Fibroblast of lung (primary cell): ENCODE measurements around the gene AGAP1. TPM values are rescaled to one million over a fixed set of nuclear protein-coding genes. Genes with fewer than 3 reads are reported as not detected.

Source experiments
- DNase-seq, 2 donors: peaks; one replicate each; pipeline versions ENCODE4 v3.0.0 to v3.0.0-alpha.2; 2010; ENCODE audit warnings: low read depth in 2 of 2
- H2AFZ ChIP-seq: 2 replicates; pipeline ENCODE4 v1.5.1; 2012; ENCODE audit warnings: low read length, control low read depth, inconsistent platforms
- H3K27ac ChIP-seq: 2 replicates; pipeline ENCODE4 v1.5.1; 2011; ENCODE audit warnings: low read length, control low read depth; ENCODE audit not compliant: insufficient read depth
- H3K27me3 ChIP-seq: 2 replicates; pipeline ENCODE4 v1.5.1; 2011; ENCODE audit warnings: mild to moderate bottlenecking, low read length; ENCODE audit not compliant: control insufficient read depth, insufficient read depth
- H3K36me3 ChIP-seq: 2 replicates; pipeline ENCODE4 v1.5.1; 2011; ENCODE audit warnings: low read length; ENCODE audit not compliant: control insufficient read depth, insufficient read depth
- H3K4me1 ChIP-seq: 2 replicates; pipeline ENCODE4 v1.5.1; 2011; ENCODE audit warnings: low read length; ENCODE audit not compliant: control insufficient read depth, insufficient read depth; ENCODE audit errors: extremely low read depth
- H3K4me2 ChIP-seq: 2 replicates; pipeline ENCODE4 v1.5.1; 2011; ENCODE audit warnings: low read length, control low read depth; ENCODE audit not compliant: insufficient read depth; ENCODE audit errors: extremely low read depth
- H3K4me3 ChIP-seq, 4 experiments: fragments of 200-600 bp in 1 of 4; sonication (generic) in 1 of 4; replicated peaks in 1 of 4; 2 replicates each; pipeline ENCODE4 v1.5.1; 2011 to 2016; ENCODE audit warnings: low read length in 4 of 4, low read depth in 3 of 4, mild to moderate bottlenecking in 3 of 4, control low read depth in 2 of 4, inconsistent platforms in 1 of 4, mixed read lengths in 1 of 4; ENCODE audit not compliant: insufficient read depth in 1 of 4; ENCODE audit errors: control extremely low read depth in 1 of 4
- H3K79me2 ChIP-seq: 2 replicates; pipeline ENCODE4 v1.5.1; 2012; ENCODE audit warnings: mild to moderate bottlenecking, low read length, inconsistent platforms; ENCODE audit not compliant: control insufficient read depth, insufficient read depth
- H3K9ac ChIP-seq: 2 replicates; pipeline ENCODE4 v1.5.1; 2011; ENCODE audit warnings: mild to moderate bottlenecking, low read length, control low read depth; ENCODE audit not compliant: insufficient read depth
- H3K9me3 ChIP-seq: 2 replicates; pipeline ENCODE4 v1.5.1; 2012; ENCODE audit warnings: low read depth, low read length; ENCODE audit not compliant: control insufficient read depth, insufficient read depth
- H4K20me1 ChIP-seq: 2 replicates; pipeline ENCODE4 v1.5.1; 2011; ENCODE audit warnings: low read length; ENCODE audit not compliant: control insufficient read depth, insufficient read depth; ENCODE audit errors: extremely low read depth
- CTCF ChIP-seq, 2 donors: IDR thresholded peaks in 1 of 2; conservative IDR thresholded peaks in 1 of 2; 1 replicate in 1 of 2; 2 replicates in 1 of 2; pipeline ENCODE4 v1.5.1; 2011 to 2012; ENCODE audit warnings: low read length in 2 of 2, control low read depth in 1 of 2, inconsistent platforms in 1 of 2, low read depth in 1 of 2, mild to moderate bottlenecking in 1 of 2
- EZH2 ChIP-seq: IDR thresholded peaks from 2 replicates; pipeline ENCODE4 v1.5.1; 2012; ENCODE audit warnings: low read length, control low read depth, mild to moderate bottlenecking; ENCODE audit errors: missing control alignments
- polyA plus RNA-seq, 2 donors: library from polyadenylated mRNA; depleted of rRNA in 1 of 2; stranded (reverse) in 1 of 2; unstranded in 1 of 2; fragments of >200 nt; gene quantifications; 2 replicates each; pipeline ENCODE4 v1.2.1, GENCODE V29; 2011 to 2012; ENCODE audit warnings: missing spikeins in 1 of 2
- total RNA-seq: library from RNA; depleted of rRNA; stranded (reverse); fragments of >200 nt; gene quantifications from 2 replicates; pipeline ENCODE4 v1.2.1, GENCODE V29; 2014

AGAP1 gene
- total and polyA plus RNA-seq, 2 donors (not counting 1 experiment from before 2014, with no cell fraction given), result 10.6 to 14.0 TPM

GRCh38 chr2:236123716-236124115 lies 629.9 kb downstream of the AGAP1 start:
- no peak overlapping the region for H3K9ac ChIP-seq
- TF ChIP-seq CTCF (conservative IDR thresholded peaks at IDR 0.05 in 1 of 2, IDR thresholded peaks at IDR 0.05 in 1 of 2; ENCODE audit: low read depth in 1 of 2, low read length in 2 of 2) (no peak), EZH2 (no peak)
- DNase-seq, result no peak
- no peak overlapping the region for H3K4me2 ChIP-seq
- no peak overlapping the region for H2AFZ ChIP-seq
- H3K36me3 ChIP-seq, result no peaks in the 10 kb centered on the region
- no peaks in the 10 kb centered on the region for H3K4me1 ChIP-seq
- no peaks in the 10 kb centered on the region for H3K9me3 ChIP-seq
- no peaks in the 10 kb centered on the region for H4K20me1 ChIP-seq
- H3K27me3 ChIP-seq, result no peaks in the 10 kb centered on the region
- H3K4me3 ChIP-seq, result no peak overlapping the region
- H3K27ac ChIP-seq, result no peak overlapping the region
- H3K79me2 ChIP-seq, result no peaks in the 10 kb centered on the region

- no peak for TF ChIP-seq EZH2
- no peak for TF ChIP-seq CTCF (conservative IDR thresholded peaks at IDR 0.05 in 1 of 2, IDR thresholded peaks at IDR 0.05 in 1 of 2; ENCODE audit: low read depth in 1 of 2, low read length in 2 of 2)
Measured at GRCh38 chr2:236124182-236124893, 630.5 kb downstream of the AGAP1 start.

GRCh38 chr2:236125541-236125940 lies 631.7 kb downstream of the AGAP1 start:
- no peak overlapping the region for H3K27ac ChIP-seq
- H3K27me3 ChIP-seq, result no peaks in the 10 kb centered on the region
- H3K79me2 ChIP-seq, result no peaks in the 10 kb centered on the region
- no peaks in the 10 kb centered on the region for H3K4me1 ChIP-seq
- DNase-seq, result no peak
- H3K4me3 ChIP-seq, result no peak overlapping the region
- no peak overlapping the region for H2AFZ ChIP-seq
- no peak overlapping the region for H3K4me2 ChIP-seq
- TF ChIP-seq EZH2 (no peak), CTCF (conservative IDR thresholded peaks at IDR 0.05 in 1 of 2, IDR thresholded peaks at IDR 0.05 in 1 of 2; ENCODE audit: low read depth in 1 of 2, low read length in 2 of 2) (no peak)
- H3K9me3 ChIP-seq, result no peaks in the 10 kb centered on the region
- H4K20me1 ChIP-seq, result no peaks in the 10 kb centered on the region
- H3K9ac ChIP-seq, result no peak overlapping the region
- no peaks in the 10 kb centered on the region for H3K36me3 ChIP-seq

More at GRCh38 chr2:236124182-236124893, 630.5 kb downstream of the AGAP1 start:
- Histone ChIP-seq H3K4me2 (no peak overlapping the region), H3K27ac (no peak overlapping the region), H3K79me2 (no peaks in the 10 kb centered on the region), H3K4me1 (no peaks in the 10 kb centered on the region), H3K4me3 (no peak overlapping the region), H3K9me3 (no peaks in the 10 kb centered on the region), H3K27me3 (no peaks in the 10 kb centered on the region), H2AFZ (no peak overlapping the region), H3K36me3 (no peaks in the 10 kb centered on the region), H3K9ac (no peak overlapping the region), H4K20me1 (no peaks in the 10 kb centered on the region)
- no peak for DNase-seq
